ENCODE data around the gene ZNF584.

DNA sequence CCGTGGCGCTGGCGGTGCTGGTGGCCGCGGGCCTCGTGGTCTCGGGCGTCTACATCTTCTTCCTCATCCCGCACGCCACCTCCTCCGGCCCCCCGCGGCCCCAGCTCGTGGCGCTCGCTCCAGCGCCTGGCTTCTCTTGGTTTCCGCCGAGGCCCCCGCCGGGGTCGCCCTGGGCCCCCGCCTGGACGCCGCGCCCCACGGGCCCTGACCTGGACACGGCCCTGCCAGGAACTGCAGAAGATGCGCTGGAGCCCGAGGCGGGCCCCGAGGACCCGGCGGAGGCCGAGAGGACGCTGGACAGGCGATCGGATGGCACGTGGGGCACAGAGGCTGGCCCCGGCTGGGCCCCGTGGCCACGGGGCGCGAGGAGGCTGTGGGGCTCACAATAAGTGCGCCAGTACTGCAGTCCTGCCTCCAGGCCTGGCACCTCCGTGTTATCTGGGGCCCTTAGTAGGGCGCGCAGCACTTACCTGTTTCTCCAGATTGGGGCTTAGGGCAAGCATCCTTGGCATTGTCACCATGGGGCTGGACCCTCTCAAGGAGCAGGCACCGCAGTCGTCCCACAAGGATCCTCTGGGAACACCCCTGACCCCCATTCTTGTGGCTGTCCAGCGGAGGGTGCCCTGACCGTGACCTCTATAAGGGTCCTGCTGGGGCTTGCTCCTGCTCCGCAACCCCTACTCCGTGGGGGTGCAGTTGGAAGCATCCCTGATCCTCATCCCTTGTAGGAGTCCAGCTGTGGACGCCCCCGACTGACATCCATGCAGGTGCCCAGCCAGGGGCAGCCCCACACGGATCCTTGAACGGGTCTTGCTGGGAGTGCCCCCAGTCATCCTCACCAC lies 11.5 kb upstream of the ZNF584 start:
- TF ChIP-seq, protein P1, sequence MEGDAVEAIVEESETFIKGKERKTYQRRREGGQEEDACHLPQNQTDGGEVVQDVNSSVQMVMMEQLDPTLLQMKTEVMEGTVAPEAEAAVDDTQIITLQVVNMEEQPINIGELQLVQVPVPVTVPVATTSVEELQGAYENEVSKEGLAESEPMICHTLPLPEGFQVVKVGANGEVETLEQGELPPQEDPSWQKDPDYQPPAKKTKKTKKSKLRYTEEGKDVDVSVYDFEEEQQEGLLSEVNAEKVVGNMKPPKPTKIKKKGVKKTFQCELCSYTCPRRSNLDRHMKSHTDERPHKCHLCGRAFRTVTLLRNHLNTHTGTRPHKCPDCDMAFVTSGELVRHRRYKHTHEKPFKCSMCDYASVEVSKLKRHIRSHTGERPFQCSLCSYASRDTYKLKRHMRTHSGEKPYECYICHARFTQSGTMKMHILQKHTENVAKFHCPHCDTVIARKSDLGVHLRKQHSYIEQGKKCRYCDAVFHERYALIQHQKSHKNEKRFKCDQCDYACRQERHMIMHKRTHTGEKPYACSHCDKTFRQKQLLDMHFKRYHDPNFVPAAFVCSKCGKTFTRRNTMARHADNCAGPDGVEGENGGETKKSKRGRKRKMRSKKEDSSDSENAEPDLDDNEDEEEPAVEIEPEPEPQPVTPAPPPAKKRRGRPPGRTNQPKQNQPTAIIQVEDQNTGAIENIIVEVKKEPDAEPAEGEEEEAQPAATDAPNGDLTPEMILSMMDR (IDR thresholded peaks at IDR 0.05; ENCODE audit: low read depth, low read length), result no peak
- TF ChIP-seq MYC (IDR thresholded peaks at IDR 0.05; ENCODE audit: low read depth, low read length) (no peak), POLR2A (IDR thresholded peaks at IDR 0.05; ENCODE audit: extremely low read depth, insufficient read length) (no peak)
- TF ChIP-seq, protein P2, sequence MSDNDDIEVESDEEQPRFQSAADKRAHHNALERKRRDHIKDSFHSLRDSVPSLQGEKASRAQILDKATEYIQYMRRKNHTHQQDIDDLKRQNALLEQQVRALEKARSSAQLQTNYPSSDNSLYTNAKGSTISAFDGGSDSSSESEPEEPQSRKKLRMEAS (IDR thresholded peaks at IDR 0.05; ENCODE audit: low read depth, low read length), result no peak

Measured in NB4 (cell line).